ENCODE data around the gene IGF1R.

The IGF1R gene

DNA sequence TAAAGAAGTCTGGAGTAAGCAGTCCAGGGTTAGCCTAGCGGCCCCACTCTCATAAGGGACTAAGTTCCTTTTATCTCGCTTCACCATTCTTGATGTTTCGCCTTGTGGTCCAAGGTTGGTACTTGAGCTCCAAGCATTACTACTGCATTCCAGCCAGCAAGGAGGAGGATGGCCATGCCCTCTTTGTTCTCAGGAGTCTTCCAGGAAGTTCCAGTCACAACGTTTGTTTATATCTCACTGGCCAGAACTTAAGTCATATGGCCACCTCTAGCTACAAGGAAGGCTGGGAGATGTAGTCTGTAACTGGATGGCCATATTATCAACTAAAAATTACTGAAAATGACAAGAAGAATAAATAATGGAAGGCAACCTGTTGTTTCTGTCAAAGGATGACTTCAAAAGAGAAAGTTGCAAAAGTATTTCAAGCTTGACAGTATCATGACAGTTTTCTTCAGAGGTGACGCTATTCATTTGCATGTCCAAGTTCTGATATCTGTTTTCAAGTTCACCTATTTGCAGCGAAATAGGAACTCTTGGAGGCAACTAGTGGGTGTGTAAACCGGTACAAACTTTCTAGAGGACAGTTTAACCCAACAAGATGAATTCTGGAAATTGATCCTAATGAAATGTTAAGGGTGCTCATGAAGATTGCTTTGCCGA is 240.6 kb downstream of the IGF1R start:
- no peak for DNase-seq (ENCODE audit: low read depth)

DNA sequence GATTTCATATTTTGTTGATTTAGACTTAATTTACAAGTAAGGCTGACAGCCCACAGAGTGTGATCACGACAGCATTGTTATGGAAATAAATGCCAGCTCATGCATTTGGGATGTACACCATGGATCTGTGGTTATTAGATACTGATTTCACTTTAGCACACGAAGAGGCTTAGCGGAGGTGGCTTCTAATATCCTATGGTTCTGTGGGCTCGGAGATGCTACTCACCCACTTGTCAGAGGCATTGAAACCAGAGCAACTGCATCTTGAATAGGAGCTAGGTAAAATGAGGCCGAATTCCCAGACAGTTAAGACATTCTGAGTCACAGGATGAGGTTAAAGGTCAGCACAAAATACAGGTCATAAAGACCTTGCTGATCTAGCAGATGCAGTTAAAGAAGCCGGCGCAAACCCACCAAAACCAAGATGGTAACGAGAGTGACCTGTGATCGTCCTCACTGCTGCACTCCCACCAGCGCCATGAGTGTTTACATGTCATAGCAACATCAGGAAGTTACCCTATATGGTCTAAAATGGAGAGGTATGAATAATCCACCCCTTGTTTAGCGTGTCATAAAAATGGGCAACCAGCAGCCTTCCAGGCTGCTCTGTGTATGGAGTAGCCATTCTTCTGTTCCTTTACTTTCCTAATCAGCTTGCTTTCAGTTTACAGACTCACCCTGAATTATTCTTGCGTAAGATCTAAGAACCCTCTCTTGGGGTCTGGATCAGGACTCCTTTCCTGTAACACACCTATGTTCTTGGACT is 241.8 kb downstream of the IGF1R start:
- no peak for DNase-seq (ENCODE audit: low read depth)

- no peak for DNase-seq (ENCODE audit: low read depth)
Observed at GRCh38 chr15:98891301-98891700, 243.0 kb downstream of the IGF1R start.

- no peak for DNase-seq (ENCODE audit: low read depth)
Observed at GRCh38 chr15:98893401-98893800, 245.1 kb downstream of the IGF1R start.

DNA sequence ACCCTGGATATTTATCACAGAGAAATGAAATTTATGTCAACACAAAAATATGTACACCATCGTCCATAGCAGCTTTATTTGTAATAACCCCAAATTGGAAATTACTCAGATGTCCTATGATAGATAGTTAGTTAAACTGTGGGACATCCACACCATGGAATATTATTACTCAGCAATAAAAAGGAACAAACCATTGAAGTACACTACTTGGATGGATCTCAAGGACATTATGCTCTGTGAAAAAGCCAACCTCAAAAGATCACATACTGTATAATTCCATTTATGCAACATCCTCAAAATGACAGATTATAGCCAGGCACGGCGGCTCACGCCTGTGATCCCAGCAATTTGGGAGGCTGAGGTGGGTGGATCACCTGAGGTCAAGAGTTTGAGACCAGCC is 246.0 kb downstream of the IGF1R start:
- DNase-seq (ENCODE audit: low read depth) = no peak

- DNase-seq (ENCODE audit: low read depth) = no peak
Observed at GRCh38 chr15:98896002-98896721, 247.8 kb downstream of the IGF1R start.

DNA sequence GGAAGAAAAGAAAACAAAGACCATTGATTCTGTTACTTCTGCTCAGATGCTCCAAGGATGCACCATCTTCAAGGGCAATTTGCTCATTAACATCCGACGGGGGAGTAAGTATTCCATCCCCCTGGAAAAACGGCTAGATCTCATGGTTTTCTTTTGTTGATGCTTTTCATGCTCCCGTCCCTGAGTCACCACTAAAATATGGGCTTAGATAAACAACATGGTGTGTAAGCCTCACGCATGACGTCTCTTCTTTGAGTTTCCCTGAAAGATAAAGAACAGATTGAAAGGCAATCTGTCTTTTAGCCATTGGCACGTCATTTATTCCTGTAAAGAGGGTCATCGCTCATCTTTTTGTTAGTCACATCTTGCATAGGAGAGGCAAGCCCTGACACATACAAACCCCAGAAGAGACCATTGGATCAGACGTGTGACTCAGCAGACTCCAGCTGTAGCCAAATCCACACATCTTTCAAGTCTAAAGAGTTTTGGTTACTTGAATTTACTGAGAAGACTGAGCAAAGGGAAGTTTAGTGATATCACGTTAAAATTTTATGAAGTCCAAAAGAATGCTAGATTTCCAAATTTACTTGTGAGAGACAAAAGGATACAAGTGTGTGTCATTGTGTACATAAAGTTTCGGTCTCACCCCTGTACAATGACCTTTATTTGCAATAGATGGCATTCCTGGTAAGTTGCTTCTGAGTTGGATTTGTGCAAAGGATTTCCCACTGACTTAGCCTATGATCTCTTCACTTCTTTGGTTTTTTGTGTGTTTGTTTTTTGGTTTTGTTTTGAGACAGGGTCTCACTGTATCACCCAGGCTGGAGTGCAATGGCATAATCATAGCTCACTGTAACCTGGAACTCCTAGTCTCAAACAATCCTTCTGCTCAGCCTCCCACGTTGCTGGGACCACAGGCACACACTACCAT is 248.7 kb downstream of the IGF1R start:
- DNase-seq (ENCODE audit: low read depth) = no peak

DNA sequence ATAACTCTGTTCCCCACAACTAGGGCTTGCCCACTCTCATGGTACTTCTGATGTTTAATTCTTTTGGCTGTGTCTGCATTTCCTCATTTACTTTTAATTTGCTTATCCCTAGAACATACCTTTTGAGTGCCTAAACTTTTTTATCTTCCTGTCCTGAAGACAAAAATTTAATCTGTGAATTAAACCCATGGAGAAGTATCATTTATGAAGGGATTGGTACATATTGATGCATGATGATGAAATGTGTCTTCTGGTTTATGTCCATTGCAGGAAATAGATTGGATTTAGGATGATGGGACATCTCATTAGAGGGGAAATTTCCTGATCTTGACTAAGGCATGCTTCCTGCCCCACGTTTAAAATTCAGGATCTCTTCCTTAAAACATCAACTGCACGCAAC is 249.8 kb downstream of the IGF1R start:
- DNase-seq (ENCODE audit: low read depth) = no peak

DNA sequence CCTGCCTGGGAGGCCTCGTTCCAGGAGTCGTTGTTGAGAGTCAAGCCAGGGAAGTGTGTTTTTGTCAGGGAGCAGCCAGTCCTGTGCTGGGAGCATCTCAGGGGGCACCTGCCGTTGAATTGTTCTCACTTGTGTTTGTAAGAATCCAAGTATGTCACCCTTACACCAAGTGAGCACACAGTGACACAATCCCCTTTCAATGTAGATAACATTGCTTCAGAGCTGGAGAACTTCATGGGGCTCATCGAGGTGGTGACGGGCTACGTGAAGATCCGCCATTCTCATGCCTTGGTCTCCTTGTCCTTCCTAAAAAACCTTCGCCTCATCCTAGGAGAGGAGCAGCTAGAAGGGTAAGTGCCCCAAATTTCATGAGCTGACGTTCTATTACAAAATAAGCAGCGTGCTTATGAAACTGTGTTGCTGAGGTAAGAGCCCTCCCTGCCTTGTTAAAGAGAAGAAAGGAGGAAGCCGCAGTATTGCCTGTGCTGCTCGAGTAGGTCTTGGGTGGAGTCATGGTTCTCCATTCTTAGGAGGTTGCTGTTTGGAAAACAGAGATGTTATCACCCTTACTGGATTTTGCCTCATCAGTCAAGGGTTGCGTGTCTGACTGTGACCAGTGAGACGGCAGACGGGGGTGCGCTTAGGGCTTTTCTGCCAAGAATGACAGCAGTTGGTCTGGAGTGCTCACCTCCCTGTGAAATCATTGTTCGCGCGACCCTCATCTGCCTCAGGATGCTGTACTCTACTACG is 251.1 kb downstream of the IGF1R start:
- DNase-seq (ENCODE audit: low read depth) = no peak

DNA sequence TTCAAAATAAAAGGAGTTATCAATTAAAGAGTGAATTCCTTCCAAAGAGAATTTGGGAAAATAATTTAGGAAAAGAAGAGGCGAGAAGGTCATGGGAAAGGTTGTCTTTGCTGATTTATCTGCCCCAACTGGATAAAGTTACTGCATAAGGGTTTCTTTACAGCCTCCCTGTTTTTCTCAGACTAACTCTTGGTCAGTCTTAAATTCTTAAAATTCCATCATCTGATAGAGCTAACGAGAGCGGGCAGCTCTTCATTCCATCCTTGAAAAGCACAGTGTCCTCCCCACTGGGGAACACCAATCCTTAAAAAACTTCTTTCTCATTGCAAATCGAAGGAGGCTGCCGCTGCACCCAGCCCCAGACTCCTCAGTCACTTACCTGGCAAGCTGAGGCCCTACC is 252.0 kb downstream of the IGF1R start:
- DNase-seq (ENCODE audit: low read depth) = no peak

DNA sequence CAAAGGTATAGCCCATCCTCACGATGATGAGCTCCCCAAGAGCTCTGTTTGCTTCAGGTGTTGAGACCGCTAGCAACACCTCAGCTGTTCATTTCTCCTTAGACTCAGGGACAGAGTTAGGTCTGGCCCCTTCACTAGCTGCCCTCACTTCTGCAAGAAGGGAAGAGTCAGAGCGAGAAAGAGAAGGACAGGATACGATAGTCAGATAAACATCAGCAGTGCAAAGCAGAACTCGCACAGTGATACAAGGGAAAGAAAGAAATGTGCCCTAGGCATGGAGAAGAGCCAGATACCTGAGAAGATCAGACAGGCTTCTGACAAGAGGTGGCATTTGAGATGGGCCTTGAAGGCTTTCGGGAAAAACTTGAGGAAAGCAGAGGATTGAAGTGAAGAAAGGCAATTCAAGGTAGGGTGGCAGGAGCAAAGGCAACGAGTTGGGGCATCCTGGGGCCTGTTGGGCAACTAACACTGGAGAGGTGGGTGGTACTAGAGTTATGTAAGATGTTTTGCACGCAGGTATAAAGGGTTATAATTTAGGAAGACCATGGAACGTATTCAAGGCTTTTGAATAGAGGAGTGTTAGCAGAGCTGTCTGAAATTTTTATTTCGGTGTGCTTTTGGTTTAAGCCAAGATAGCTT is 253.2 kb downstream of the IGF1R start:
- DNase-seq (ENCODE audit: low read depth) = no peak

- DNase-seq (ENCODE audit: low read depth) = no peak
Observed at GRCh38 chr15:98902931-98903330, 254.6 kb downstream of the IGF1R start.

- DNase-seq (ENCODE audit: low read depth) = no peak
Observed at GRCh38 chr15:98903377-98904018, 255.2 kb downstream of the IGF1R start.

- no peak for DNase-seq (ENCODE audit: low read depth)
Observed at GRCh38 chr15:98904544-98904943, 256.2 kb downstream of the IGF1R start.

DNA sequence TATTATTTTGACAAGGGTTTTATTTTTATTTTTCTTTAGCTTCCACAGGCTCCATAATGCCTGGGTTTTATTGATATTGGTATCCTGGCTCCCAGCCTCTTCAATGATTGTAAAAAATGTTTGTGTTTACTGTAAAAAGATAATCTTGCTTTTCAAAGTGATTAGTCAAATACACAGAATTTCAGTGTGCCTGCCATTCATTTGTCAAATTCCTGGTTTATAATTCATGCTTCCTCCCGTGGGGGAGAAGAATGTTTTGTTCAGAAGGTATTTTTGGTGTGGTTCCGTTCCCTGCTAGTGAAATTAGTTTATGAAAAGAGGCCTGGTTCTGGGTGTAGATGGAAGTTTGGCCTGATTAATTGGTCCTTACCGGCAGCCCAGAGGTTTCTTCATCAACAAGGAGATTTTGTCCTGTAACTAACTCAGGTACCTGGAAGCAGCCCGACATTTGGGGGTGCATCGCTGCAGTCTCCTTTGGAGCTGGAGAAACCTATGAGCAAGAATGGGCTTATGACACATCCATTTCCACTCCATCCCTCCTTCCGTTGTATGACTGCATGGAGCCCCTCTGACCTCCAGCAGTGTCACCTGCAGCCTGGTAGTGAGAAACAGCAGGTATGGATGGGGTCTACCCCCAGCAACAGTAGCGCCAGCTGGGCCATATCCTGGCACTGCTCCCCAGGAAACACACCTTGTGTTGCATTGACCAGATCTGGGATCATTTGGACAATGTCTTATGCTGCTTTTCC is 257.8 kb downstream of the IGF1R start:
- DNase-seq (ENCODE audit: low read depth) = no peak

GRCh38 chr15:98906712-98907083 is 258.4 kb downstream of the IGF1R start:
- DNase-seq (ENCODE audit: low read depth) = no peak

- no peak for DNase-seq (ENCODE audit: low read depth)
Observed at GRCh38 chr15:98907927-98908471, 259.7 kb downstream of the IGF1R start.

DNA sequence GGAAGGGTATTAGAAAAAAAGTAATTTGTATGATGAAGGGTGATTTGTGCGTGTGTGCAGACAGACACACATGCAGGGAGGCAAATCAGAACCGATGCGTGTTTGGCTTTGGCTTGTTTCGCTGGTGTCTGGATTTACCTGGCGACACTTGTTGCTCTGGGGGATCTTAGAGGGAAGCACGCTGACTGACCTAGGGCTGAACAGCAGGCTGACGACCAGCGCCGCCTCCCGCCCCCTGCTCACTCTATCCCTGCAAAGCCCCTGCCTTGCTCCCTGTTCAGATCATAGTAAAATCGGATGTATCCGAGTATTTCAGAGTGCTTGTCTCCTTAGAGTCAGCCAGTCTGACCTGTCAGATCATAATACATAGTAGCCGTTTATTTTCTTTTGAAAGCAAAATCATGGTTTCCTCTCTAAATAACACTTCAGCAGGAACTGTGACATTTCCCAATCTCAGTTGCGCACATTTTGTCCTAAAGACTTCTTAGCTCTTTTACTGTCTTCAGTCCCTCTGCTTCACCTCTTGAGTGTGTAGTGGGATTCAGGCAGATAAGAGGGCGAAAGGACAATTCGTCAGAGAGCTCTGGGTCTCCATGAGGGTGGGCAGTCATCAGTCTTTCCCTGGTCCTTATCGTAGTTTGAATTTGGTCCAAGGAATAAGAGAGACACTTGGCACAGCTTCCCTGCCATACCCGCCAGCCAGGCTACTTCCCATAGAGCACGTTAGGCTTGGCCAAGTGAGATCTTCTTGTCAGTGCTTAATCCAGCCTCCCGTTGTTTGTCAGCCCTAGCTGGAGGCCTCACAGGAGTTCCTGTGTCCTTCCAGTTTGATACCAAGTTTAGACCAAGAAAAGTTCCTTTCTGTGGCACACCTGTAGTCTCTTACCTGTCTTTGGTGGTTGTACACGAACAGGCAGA is 261.9 kb downstream of the IGF1R start:
- no peak for DNase-seq (ENCODE audit: low read depth)
